ENCODE measurements around the gene MTIF2.
"Not testable (repeated sequence)": the region's sequence is repeated elsewhere in the genome, so short reads cannot be mapped to it uniquely, and the experiment has no call there.

The MTIF2 gene

DNA sequence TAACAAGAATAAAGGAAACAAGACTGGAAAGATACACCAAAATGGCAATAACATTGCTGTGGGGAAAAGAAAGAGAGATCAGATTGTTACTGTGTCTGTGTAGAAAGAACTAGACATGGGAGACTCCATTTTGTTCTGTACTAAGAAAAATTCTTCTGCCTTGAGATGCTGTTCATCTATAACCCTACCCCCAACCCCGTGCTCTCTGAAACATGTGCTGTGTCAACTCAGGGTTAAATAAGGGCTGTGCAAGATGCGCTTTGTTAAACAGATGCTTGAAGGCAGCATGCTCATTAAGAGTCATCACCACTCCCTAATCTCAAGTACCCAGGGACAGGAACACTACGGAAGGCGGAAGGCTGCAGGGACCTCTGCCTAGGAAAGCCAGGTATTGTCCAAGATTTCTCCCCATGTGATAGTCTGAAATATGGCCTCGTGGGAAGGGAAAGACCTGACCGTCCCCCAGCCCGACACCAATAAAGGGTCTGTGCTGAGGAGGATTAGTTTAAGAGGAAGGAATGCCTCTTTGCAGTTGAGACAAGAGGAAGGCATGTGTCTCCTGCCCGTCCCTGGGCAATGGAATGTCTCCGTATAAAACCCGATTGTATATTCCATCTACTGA, 10.3 kb upstream of the MTIF2 start:
- not testable (repeated sequence) for H3K27me3 ChIP-seq (ENCODE audit: low read depth, low read length); H3K9me3 ChIP-seq (ENCODE audit: control insufficient read depth in 1 of 2, low read length in 2 of 2); H3K4me3 ChIP-seq (ENCODE audit: low read depth in 1 of 2, low read length in 2 of 2); H3K27ac ChIP-seq (ENCODE audit: low read length); H3K36me3 ChIP-seq (ENCODE audit: control insufficient read depth in 1 of 2, insufficient read depth in 2 of 2, low read length in 2 of 2); H3K4me1 ChIP-seq (ENCODE audit: control insufficient read depth in 1 of 2, insufficient read depth in 2 of 2, low read length in 2 of 2)

DNA sequence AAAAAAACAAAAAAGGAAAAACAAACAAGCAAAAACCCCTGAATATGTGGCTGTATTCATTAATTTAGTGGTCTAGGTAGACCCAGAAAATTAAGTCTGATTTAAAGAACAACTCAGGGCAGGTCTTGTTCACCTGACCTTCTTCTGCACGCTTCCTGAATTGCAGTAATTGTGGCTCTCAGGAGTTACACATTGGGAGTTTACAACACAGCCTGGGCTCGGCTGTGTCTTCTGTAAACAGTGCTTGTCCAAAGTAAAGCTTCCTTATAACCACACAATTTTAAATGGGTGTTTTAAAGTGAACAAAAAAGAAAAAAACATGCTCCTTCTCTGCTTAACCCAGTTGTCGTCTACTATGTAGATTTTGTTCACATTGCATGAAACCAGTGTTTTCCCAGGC, 8.3 kb upstream of the MTIF2 start:
- Histone ChIP-seq H3K4me3 (ENCODE audit: low read depth in 1 of 2, low read length in 2 of 2) (no peak overlapping the region), H3K9me3 (ENCODE audit: control insufficient read depth in 1 of 2, low read length in 2 of 2) (no peaks in the 10 kb centered on the region), H3K27ac (ENCODE audit: low read length) (no peak overlapping the region), H3K36me3 (ENCODE audit: control insufficient read depth in 1 of 2, insufficient read depth in 2 of 2, low read length in 2 of 2) (no peaks in the 10 kb centered on the region), H3K4me1 (ENCODE audit: control insufficient read depth in 1 of 2, insufficient read depth in 2 of 2, low read length in 2 of 2) (no peaks in the 10 kb centered on the region), H3K27me3 (ENCODE audit: low read depth, low read length) (no peaks in the 10 kb centered on the region)

DNA sequence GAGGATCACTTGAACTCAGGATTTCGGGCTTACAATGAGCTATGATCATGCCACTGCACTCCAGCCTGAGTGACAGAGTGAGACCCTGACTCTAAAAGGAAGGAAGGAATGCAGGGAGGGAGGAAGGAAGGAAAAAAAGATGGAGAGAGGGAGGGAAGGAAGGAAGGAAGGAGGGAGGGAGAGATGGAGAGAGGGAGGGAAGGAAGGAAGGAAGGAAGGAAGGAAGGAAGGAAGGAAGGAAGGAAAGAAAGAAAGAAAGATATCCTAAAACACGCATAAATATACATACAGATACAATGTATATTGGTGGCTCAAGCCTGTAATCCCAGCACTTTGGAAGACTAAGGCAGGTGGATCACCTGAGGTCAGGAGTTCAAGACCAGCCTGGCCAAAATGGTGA, 5.3 kb upstream of the MTIF2 start:
- not testable (repeated sequence) for H3K36me3 ChIP-seq (ENCODE audit: control insufficient read depth in 1 of 2, insufficient read depth in 2 of 2, low read length in 2 of 2); H3K27ac ChIP-seq (ENCODE audit: low read length); H3K4me1 ChIP-seq (ENCODE audit: control insufficient read depth in 1 of 2, insufficient read depth in 2 of 2, low read length in 2 of 2); H3K9me3 ChIP-seq (ENCODE audit: control insufficient read depth in 1 of 2, low read length in 2 of 2); H3K4me3 ChIP-seq (ENCODE audit: low read depth in 1 of 2, low read length in 2 of 2); H3K27me3 ChIP-seq (ENCODE audit: low read depth, low read length)

DNA sequence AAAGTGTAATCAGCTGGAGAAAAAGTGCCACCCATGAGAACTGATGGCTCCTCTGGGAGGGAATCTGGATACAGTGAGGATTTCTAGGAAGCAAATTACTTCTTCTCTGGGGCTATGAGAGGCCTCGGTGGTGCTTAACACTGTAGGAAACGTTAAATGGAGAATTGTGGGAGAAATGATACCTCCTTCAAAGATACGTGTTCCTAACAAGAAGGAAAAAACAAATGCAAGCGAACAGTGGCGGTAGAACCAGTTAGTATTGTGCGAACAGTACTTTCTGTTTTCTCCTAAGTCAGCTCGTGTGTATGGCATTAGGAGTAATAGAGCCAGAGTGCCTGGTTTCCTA, 587 bp upstream of the MTIF2 start:
- Histone ChIP-seq H3K4me3 (ENCODE audit: low read depth in 1 of 2, low read length in 2 of 2) (peak overlapping the region; percentile 81 to 89), H3K9me3 (ENCODE audit: control insufficient read depth in 1 of 2, low read length in 2 of 2) (no peaks in the 10 kb centered on the region), H3K36me3 (ENCODE audit: control insufficient read depth in 1 of 2, insufficient read depth in 2 of 2, low read length in 2 of 2) (peaks cover 0 to 9% of the 10 kb centered on the region in 2 donors), H3K4me1 (ENCODE audit: control insufficient read depth in 1 of 2, insufficient read depth in 2 of 2, low read length in 2 of 2) (peaks cover 5 to 10% of the 10 kb centered on the region in 2 donors), H3K27me3 (ENCODE audit: low read depth, low read length) (no peaks in the 10 kb centered on the region), H3K27ac (ENCODE audit: low read length) (peak overlapping the region; percentile 95)

DNA sequence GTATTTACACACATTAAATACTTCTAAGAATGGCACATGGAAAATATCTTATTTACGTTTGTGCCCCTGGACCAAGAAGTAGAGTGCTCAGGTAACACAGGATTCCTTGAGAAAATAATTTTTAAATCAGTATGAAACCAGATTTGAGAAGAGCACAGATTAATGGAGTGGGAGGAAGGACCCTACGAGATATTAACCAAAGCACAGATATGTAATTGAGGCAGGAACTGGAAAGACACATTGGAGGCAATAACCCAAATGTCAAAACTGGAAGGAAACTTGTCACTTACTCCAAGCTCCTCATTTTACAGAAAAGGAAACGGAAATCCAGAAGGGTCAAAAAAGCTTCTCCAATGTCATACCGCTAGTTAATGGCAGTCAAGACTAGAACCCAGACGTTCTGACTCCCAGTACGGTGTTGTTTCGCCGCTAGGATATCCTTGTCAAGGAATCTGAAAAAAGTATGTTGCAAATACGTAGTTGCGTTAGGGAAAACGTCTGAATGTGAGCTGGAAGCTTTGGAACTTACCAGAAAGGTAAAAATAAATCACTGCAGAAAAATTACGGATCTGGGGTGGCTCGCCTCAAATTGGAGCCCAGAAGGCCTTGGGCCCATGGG, 634 bp downstream of the MTIF2 start:
- Histone ChIP-seq H3K4me1 (ENCODE audit: control insufficient read depth in 1 of 2, insufficient read depth in 2 of 2, low read length in 2 of 2) (peaks cover 5 to 10% of the 10 kb centered on the region in 2 donors), H3K27ac (ENCODE audit: low read length) (peak overlapping the region; percentile 95), H3K27me3 (ENCODE audit: low read depth, low read length) (no peaks in the 10 kb centered on the region), H3K36me3 (ENCODE audit: control insufficient read depth in 1 of 2, insufficient read depth in 2 of 2, low read length in 2 of 2) (peaks cover 7 to 21% of the 10 kb centered on the region in 2 donors), H3K9me3 (ENCODE audit: control insufficient read depth in 1 of 2, low read length in 2 of 2) (no peaks in the 10 kb centered on the region), H3K4me3 (ENCODE audit: low read depth in 1 of 2, low read length in 2 of 2) (peak overlapping the region; percentile 81 to 89)

DNA sequence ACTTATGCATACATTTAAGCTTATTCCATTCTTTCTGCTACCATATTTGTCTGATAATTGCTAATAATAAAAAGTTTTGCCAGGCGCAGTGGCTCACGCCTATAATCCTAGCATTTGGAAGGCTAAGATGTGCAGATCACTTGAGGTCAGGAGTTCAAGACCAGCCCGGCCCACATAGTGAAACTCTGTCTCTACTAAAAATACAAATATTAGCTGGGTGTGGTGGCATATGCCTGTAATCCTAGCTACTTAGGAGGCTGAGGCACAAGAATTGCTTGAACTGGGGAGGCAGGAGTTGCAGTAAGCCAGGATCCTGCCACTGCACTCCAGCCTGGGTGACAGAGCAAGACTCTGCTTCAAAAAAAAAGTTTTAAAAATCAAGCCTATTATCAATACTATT, 9.4 kb downstream of the MTIF2 start:
- peaks cover 21 to 46% of the 10 kb centered on the region in 2 donors for H3K36me3 ChIP-seq (ENCODE audit: control insufficient read depth in 1 of 2, insufficient read depth in 2 of 2, low read length in 2 of 2)
- H3K4me3 ChIP-seq (ENCODE audit: low read depth in 1 of 2, low read length in 2 of 2); H3K9me3 ChIP-seq (ENCODE audit: control insufficient read depth in 1 of 2, low read length in 2 of 2); H3K27ac ChIP-seq (ENCODE audit: low read length); H3K4me1 ChIP-seq (ENCODE audit: control insufficient read depth in 1 of 2, insufficient read depth in 2 of 2, low read length in 2 of 2); H3K27me3 ChIP-seq (ENCODE audit: low read depth, low read length): not testable (repeated sequence)

DNA sequence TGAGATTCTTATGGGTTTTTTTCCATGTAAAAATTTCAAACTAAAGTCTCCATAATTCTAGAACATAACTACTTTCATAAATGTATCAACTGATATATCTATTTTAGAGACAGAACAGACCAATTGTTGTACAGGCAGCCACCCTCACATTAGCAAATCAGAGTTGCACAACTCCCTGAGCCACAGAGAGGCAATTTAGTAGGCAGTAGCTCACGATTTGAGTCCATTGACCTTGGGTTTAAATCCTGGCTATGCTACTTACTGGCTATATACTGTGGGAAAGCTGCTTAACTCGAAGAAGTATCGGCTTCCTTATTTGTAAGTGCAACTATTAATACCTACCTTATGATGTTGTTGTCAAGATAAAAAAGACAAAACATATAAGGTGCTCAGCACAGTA, 16.2 kb downstream of the MTIF2 start:
- Histone ChIP-seq H3K36me3 (ENCODE audit: control insufficient read depth in 1 of 2, insufficient read depth in 2 of 2, low read length in 2 of 2) (peaks cover 18 to 48% of the 10 kb centered on the region in 2 donors), H3K9me3 (ENCODE audit: control insufficient read depth in 1 of 2, low read length in 2 of 2) (no peaks in the 10 kb centered on the region), H3K4me3 (ENCODE audit: low read depth in 1 of 2, low read length in 2 of 2) (no peak overlapping the region), H3K27ac (ENCODE audit: low read length) (no peak overlapping the region), H3K27me3 (ENCODE audit: low read depth, low read length) (no peaks in the 10 kb centered on the region), H3K4me1 (ENCODE audit: control insufficient read depth in 1 of 2, insufficient read depth in 2 of 2, low read length in 2 of 2) (no peaks in the 10 kb centered on the region)

DNA sequence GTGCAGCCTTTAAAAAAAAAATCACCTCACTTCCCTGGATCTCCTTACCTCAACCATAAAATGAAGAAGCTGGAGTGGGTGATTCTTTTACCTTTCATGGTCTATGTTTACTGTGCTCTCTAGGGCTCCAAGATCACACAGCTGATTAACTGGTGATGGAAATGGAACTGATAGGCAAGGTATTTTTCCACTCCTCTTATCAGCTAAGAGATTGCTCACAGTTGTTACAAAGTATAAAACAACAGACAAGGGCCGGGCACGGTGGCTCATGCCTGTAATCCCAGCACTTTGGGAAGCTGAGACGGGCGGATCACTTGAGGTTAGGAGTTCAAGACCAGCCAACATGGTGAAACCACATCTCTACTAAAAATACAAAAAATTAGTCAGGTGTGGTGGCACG, 22.0 kb downstream of the MTIF2 start:
- Histone ChIP-seq H3K4me3 (ENCODE audit: low read depth in 1 of 2, low read length in 2 of 2) (no peak overlapping the region), H3K4me1 (ENCODE audit: control insufficient read depth in 1 of 2, insufficient read depth in 2 of 2, low read length in 2 of 2) (no peaks in the 10 kb centered on the region), H3K9me3 (ENCODE audit: control insufficient read depth in 1 of 2, low read length in 2 of 2) (no peaks in the 10 kb centered on the region), H3K27me3 (ENCODE audit: low read depth, low read length) (no peaks in the 10 kb centered on the region), H3K36me3 (ENCODE audit: control insufficient read depth in 1 of 2, insufficient read depth in 2 of 2, low read length in 2 of 2) (peaks cover 35 to 69% of the 10 kb centered on the region in 2 donors), H3K27ac (ENCODE audit: low read length) (no peak overlapping the region)

DNA sequence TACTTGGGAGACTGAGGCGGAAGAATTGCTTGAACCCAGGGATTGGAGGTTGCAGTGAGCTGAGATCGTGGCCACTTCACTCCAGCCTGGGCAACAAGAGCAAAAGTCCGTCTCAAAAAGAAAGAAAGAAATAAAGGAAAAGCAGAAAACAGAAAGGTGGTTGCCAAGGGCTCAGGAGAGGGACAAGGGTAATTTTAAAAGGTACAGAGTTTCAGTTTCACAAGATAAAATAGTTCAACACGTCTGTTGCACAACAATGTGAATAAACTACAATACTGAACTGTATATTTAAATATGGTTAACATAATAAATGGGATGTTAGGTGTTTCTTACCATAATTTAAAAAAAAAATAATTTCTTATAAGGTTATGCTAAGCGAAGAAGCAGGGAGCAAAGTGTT, 23.6 kb downstream of the MTIF2 start:
- Histone ChIP-seq H3K36me3 (ENCODE audit: control insufficient read depth in 1 of 2, insufficient read depth in 2 of 2, low read length in 2 of 2) (peaks cover 31 to 65% of the 10 kb centered on the region in 2 donors), H3K27me3 (ENCODE audit: low read depth, low read length) (no peaks in the 10 kb centered on the region), H3K4me3 (ENCODE audit: low read depth in 1 of 2, low read length in 2 of 2) (no peak overlapping the region), H3K9me3 (ENCODE audit: control insufficient read depth in 1 of 2, low read length in 2 of 2) (no peaks in the 10 kb centered on the region), H3K4me1 (ENCODE audit: control insufficient read depth in 1 of 2, insufficient read depth in 2 of 2, low read length in 2 of 2) (no peaks in the 10 kb centered on the region), H3K27ac (ENCODE audit: low read length) (no peak overlapping the region)

DNA sequence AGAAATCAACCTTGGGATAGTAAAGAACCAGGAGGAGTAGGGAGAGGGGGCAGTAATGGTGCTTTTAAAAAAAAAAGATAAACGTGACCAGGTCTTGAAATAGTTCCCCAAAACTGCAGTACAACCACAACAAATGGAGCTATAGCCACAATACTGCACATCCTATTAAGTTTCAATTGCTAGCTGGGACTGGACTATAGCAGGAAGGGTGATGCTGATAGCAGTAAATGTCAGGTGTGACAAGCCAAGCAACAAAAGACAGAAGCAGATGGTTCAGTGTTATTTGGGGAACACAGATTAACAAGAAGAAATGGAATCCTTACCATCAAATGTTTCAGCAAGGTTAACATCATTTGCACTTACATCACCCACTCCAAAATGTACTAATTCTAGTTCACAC, 26.4 kb downstream of the MTIF2 start:
- no peak overlapping the region for H3K27ac ChIP-seq (ENCODE audit: low read length)
- H3K36me3 ChIP-seq (ENCODE audit: control insufficient read depth in 1 of 2, insufficient read depth in 2 of 2, low read length in 2 of 2) = peaks cover 32 to 67% of the 10 kb centered on the region in 2 donors
- H3K4me3 ChIP-seq (ENCODE audit: low read depth in 1 of 2, low read length in 2 of 2) = no peak overlapping the region
- H3K9me3 ChIP-seq (ENCODE audit: control insufficient read depth in 1 of 2, low read length in 2 of 2) = no peaks in the 10 kb centered on the region
- no peaks in the 10 kb centered on the region for H3K4me1 ChIP-seq (ENCODE audit: control insufficient read depth in 1 of 2, insufficient read depth in 2 of 2, low read length in 2 of 2)
- H3K27me3 ChIP-seq (ENCODE audit: low read depth, low read length) = no peaks in the 10 kb centered on the region

DNA sequence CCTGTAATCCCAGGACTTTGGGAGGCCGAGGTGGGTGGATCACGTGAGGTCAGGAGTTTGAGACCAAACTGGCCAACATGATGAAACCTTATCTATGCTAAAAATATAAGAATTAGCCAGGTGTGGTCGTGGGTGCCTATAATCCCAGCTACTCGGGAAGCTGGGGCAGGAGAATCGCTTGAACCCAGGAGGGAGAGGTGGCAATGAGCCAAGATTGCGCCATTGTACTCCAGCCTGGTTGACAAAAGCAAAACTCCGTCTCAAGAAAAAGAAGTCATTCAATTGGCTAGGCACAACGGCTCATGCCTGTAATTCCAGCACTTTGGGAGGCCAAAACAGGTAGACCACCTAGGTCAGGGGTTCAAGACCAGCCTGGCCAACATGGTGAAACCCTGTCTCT, 27.4 kb downstream of the MTIF2 start:
- H3K9me3 ChIP-seq (ENCODE audit: control insufficient read depth in 1 of 2, low read length in 2 of 2); H3K4me1 ChIP-seq (ENCODE audit: control insufficient read depth in 1 of 2, insufficient read depth in 2 of 2, low read length in 2 of 2); H3K4me3 ChIP-seq (ENCODE audit: low read depth in 1 of 2, low read length in 2 of 2); H3K27ac ChIP-seq (ENCODE audit: low read length); H3K27me3 ChIP-seq (ENCODE audit: low read depth, low read length): not testable (repeated sequence)
- H3K36me3 ChIP-seq (ENCODE audit: control insufficient read depth in 1 of 2, insufficient read depth in 2 of 2, low read length in 2 of 2) = peaks cover 35 to 63% of the 10 kb centered on the region in 2 donors

DNA sequence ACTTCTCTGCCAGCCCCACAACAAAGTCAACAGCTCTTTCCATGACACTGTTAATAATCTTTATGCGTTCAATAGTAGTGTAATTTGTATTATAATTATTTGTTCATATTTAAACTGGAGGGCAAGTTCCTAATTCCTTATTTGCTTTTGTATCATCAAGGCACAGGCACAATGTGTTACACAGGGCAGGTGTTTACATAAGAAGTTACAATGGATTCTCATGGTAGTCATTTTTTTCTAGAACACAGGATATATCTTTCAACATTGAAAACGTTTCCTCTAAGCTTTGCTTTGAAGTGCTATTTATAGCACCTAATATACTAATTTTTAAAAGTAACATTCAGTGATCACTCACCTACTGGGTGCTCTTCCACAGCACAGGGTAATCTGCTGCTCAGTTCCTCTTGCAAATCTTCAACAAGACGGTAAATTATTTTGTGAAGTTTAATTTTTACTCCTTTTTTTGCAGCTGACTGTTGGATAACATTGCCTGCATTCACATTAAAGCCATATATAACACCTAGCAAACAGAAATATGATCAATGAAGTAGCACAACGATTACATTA, 29.3 kb downstream of the MTIF2 start:
- Histone ChIP-seq H3K36me3 (ENCODE audit: control insufficient read depth in 1 of 2, insufficient read depth in 2 of 2, low read length in 2 of 2) (peaks cover 40 to 70% of the 10 kb centered on the region in 2 donors), H3K27me3 (ENCODE audit: low read depth, low read length) (no peaks in the 10 kb centered on the region), H3K4me3 (ENCODE audit: low read depth in 1 of 2, low read length in 2 of 2) (no peak overlapping the region), H3K4me1 (ENCODE audit: control insufficient read depth in 1 of 2, insufficient read depth in 2 of 2, low read length in 2 of 2) (peaks cover 0 to 4% of the 10 kb centered on the region in 2 donors), H3K27ac (ENCODE audit: low read length) (no peak overlapping the region), H3K9me3 (ENCODE audit: control insufficient read depth in 1 of 2, low read length in 2 of 2) (no peaks in the 10 kb centered on the region)

All from muscle layer of duodenum (tissue), 2 donors.